CD14-positive monocyte (primary cell): ENCODE measurements around the gene GSX2. TPM values are rescaled to one million over a fixed set of nuclear protein-coding genes. Genes with fewer than 3 reads are reported as not detected.

Experiments used
- DNase-seq, 3 donors: peaks; one replicate each; pipeline ENCODE4 v3.0.0-alpha.2; 2011 to 2022
- H2AFZ ChIP-seq: 2 replicates; pipeline ENCODE4 v1.6.0; 2012; ENCODE audit warnings: mild to moderate bottlenecking, low read depth, low read length, inconsistent platforms; ENCODE audit not compliant: insufficient read depth, poor library complexity, severe bottlenecking
- H3K27ac ChIP-seq, 2 donors: 1 replicate in 1 of 2; 2 replicates in 1 of 2; pipeline ENCODE4 v1.5.1; 2012 to 2013; ENCODE audit warnings: low read length in 2 of 2, control low read depth in 1 of 2, inconsistent platforms in 1 of 2, low read depth in 1 of 2, mild to moderate bottlenecking in 1 of 2
- H3K27me3 ChIP-seq, 2 donors: one replicate each; pipeline versions ENCODE4 v1.6.0 to v1.6.1; 2011 to 2013; ENCODE audit warnings: low read length in 2 of 2; ENCODE audit not compliant: control insufficient read depth in 2 of 2, insufficient read depth in 2 of 2
- H3K36me3 ChIP-seq, 2 donors: replicated peaks in 1 of 2; 1 replicate in 1 of 2; 2 replicates in 1 of 2; pipeline versions ENCODE4 v1.5.1 to v1.6.1; 2012 to 2013; ENCODE audit warnings: low read length in 2 of 2, control low read depth in 1 of 2, inconsistent platforms in 1 of 2, mild to moderate bottlenecking in 1 of 2; ENCODE audit not compliant: insufficient read depth in 2 of 2, control insufficient read depth in 1 of 2
- H3K4me1 ChIP-seq, 2 donors: 1 replicate in 1 of 2; 2 replicates in 1 of 2; pipeline versions ENCODE4 v1.5.1 to v1.6.1; 2012 to 2013; ENCODE audit warnings: low read length in 2 of 2, control low read depth in 1 of 2, inconsistent platforms in 1 of 2, mild to moderate bottlenecking in 1 of 2, moderate library complexity in 1 of 2; ENCODE audit not compliant: insufficient read depth in 2 of 2, control insufficient read depth in 1 of 2
- H3K4me2 ChIP-seq: replicated peaks from 2 replicates; pipeline ENCODE3; 2012; ENCODE audit warnings: low read length, moderate library complexity, mild to moderate bottlenecking; ENCODE audit not compliant: poor library complexity, severe bottlenecking; ENCODE audit errors: extremely low read depth
- H3K4me3 ChIP-seq, 3 experiments: fragments of 200-600 bp in 1 of 3; sonication (generic) in 1 of 3; replicated peaks in 1 of 3; 1 replicate in 2 of 3; 2 replicates in 1 of 3; pipeline ENCODE4 v1.5.1; 2011 to 2013; ENCODE audit warnings: low read length in 3 of 3, mild to moderate bottlenecking in 3 of 3, control low read depth in 2 of 3, low read depth in 2 of 3, inconsistent platforms in 1 of 3, moderate library complexity in 1 of 3
- H3K79me2 ChIP-seq: 2 replicates; pipeline ENCODE4 v1.6.0; 2012; ENCODE audit warnings: mild to moderate bottlenecking, control low read depth, inconsistent platforms, low read length, moderate library complexity; ENCODE audit not compliant: insufficient read depth
- H3K9ac ChIP-seq: 2 replicates; pipeline ENCODE4 v1.6.0; 2017; ENCODE audit warnings: low read length, mild to moderate bottlenecking; ENCODE audit not compliant: insufficient read depth, poor library complexity, severe bottlenecking
- H3K9me3 ChIP-seq, 2 donors: replicated peaks in 1 of 2; 1 replicate in 1 of 2; 2 replicates in 1 of 2; pipeline versions ENCODE4 v1.5.1 to v1.6.1; 2012 to 2013; ENCODE audit warnings: low read length in 2 of 2, control low read depth in 1 of 2; ENCODE audit not compliant: control insufficient read depth in 1 of 2, insufficient read depth in 1 of 2
- H4K20me1 ChIP-seq: 2 replicates; pipeline ENCODE4 v1.6.0; 2012; ENCODE audit warnings: mild to moderate bottlenecking, low read length, control low read depth, moderate library complexity; ENCODE audit not compliant: insufficient read depth
- H3K27ac Mint-ChIP-seq, 7 donors: one replicate each; pipeline ENCODE4 v1.8.0; 2020; ENCODE audit warnings: mild to moderate bottlenecking in 7 of 7, mixed read lengths in 7 of 7, moderate library complexity in 6 of 7, inconsistent platforms in 2 of 7
- H3K27me3 Mint-ChIP-seq, 3 donors: one replicate each; pipeline ENCODE4 v1.8.0; 2021 to 2022; ENCODE audit warnings: low read depth in 3 of 3, mild to moderate bottlenecking in 3 of 3, mixed read lengths in 3 of 3, moderate library complexity in 3 of 3, inconsistent platforms in 1 of 3
- H3K36me3 Mint-ChIP-seq, 2 donors: one replicate each; pipeline ENCODE4 v1.8.0; 2020; ENCODE audit warnings: mixed read lengths in 2 of 2, inconsistent platforms in 1 of 2, mild to moderate bottlenecking in 1 of 2
- H3K4me1 Mint-ChIP-seq: one replicate; pipeline ENCODE4 v1.8.0; 2020; ENCODE audit warnings: mild to moderate bottlenecking, mixed read lengths
- H3K4me3 Mint-ChIP-seq, 2 donors: one replicate each; pipeline ENCODE4 v1.8.0; 2020; ENCODE audit warnings: mild to moderate bottlenecking in 2 of 2, mixed read lengths in 2 of 2, moderate library complexity in 1 of 2
- H3K9me3 Mint-ChIP-seq, 7 donors: one replicate each; pipeline ENCODE4 v1.8.0; 2020 to 2022; ENCODE audit warnings: mixed read lengths in 7 of 7, mild to moderate bottlenecking in 6 of 7, moderate library complexity in 6 of 7, inconsistent platforms in 2 of 7
- CTCF ChIP-seq: fragments of 200-600 bp; IDR thresholded peaks from one replicate; pipeline ENCODE4 v1.8.0; 2022; ENCODE audit warnings: antibody characterized with exemption, mild to moderate bottlenecking
- WGBS: methylation state at CpG from one replicate; pipeline ENCODE4 v1.1.5; 2013; ENCODE audit warnings: missing lambda C conversion rate; ENCODE audit not compliant: insufficient coverage; 5-methylcytosine and 5-hydroxymethylcytosine counted together
- intact Hi-C, 2 donors: fragments of 100-400 bp; cut with micrococcal nuclease; formaldehyde crosslinking; loops; one replicate each; pipeline versions ENCODE4 v1.15.0 to v1.15.1; 2023
- polyA plus RNA-seq, 3 donors: library from polyadenylated mRNA; depleted of rRNA in 1 of 3; unstranded in 2 of 3; stranded (reverse) in 1 of 3; fragments of 300-500 nt in 2 of 3; fragments of >200 nt in 1 of 3; fragmentation: Illumina TruSeq in 2 of 3; gene quantifications; 1 replicate in 2 of 3; 2 replicates in 1 of 3; pipeline ENCODE4 v1.2.3, GENCODE V29; 2012 to 2021

GSX2 gene
- polyA plus RNA-seq, 3 donors = not detected

DNA sequence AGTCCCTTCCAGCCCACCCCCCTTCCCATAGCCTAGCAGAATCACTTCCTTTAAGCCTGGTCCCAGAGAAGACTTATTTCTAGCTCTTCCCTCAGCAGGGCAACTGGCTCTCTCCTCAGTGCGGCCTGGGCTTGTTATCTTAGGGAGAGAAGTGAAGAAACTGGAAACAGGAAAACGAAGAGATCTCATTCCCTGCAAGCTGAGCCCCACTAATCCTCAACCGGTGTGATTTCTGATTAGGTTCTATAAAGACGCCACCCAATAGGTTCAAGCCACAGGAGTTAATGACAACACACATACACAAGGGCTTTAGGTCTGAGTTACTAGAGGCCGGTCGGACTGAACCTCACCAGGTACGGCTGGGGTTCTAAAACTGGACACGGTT lies 3.2 kb downstream of the GSX2 start:
- Histone ChIP-seq H3K4me3 (no peak overlapping the region), H3K4me2 (no peak overlapping the region), H3K9me3 (peaks cover 0 to 58% of the 10 kb centered on the region in 2 donors), H3K4me1 (peaks cover 21 to 40% of the 10 kb centered on the region in 2 donors), H2AFZ (no peak overlapping the region), H3K27me3 (peaks cover 94 to 99% of the 10 kb centered on the region in 2 donors), H4K20me1 (no peaks in the 10 kb centered on the region), H3K27ac (no peak overlapping the region), H3K36me3 (no peaks in the 10 kb centered on the region), H3K79me2 (no peaks in the 10 kb centered on the region), H3K9ac (no peak overlapping the region)
- peaks cover 46% of the 10 kb centered on the region for H3K4me1 Mint-ChIP-seq
- H3K27ac Mint-ChIP-seq = no peak overlapping the region
- peaks cover 95 to 97% (median 95%) of the 10 kb centered on the region in 3 donors for H3K27me3 Mint-ChIP-seq
- intact Hi-C loops = no loop called here
- H3K9me3 Mint-ChIP-seq = peaks cover 0 to 27% (median 6%) of the 10 kb centered on the region in 7 donors
- no peak for TF ChIP-seq CTCF
- H3K4me3 Mint-ChIP-seq = peak overlapping the region in 1 of 2 donors; percentile 76
- H3K36me3 Mint-ChIP-seq = peaks cover under 1 to 3% of the 10 kb centered on the region in 2 donors
- DNase-seq = no peak
- WGBS = 0% methylated on average over 5 of the region's 8 CpGs

GRCh38 chr4:54104907-54105306 lies 4.9 kb downstream of the GSX2 start:
- intact Hi-C loops = no loop called here
- Mint-ChIP-seq H3K36me3 (peaks cover 4 to 6% of the 10 kb centered on the region in 2 donors), H3K27me3 (peaks cover 95 to 97% (median 95%) of the 10 kb centered on the region in 3 donors), H3K27ac (no peak overlapping the region), H3K9me3 (peaks cover 0 to 21% (median 14%) of the 10 kb centered on the region in 7 donors), H3K4me1 (peaks cover 47% of the 10 kb centered on the region), H3K4me3 (peak overlapping the region in 1 of 2 donors; percentile 76)
- Histone ChIP-seq H2AFZ (no peak overlapping the region), H4K20me1 (no peaks in the 10 kb centered on the region), H3K36me3 (no peaks in the 10 kb centered on the region), H3K4me1 (peaks cover 25 to 45% of the 10 kb centered on the region in 2 donors), H3K4me3 (no peak overlapping the region), H3K79me2 (no peaks in the 10 kb centered on the region), H3K27me3 (peaks cover 95 to 99% of the 10 kb centered on the region in 2 donors), H3K9ac (no peak overlapping the region), H3K9me3 (peaks cover 0 to 61% of the 10 kb centered on the region in 2 donors), H3K4me2 (no peak overlapping the region), H3K27ac (no peak overlapping the region)
- WGBS = 0% methylated on average over 1 of the region's 1 CpG
- DNase-seq = no peak
- TF ChIP-seq CTCF = no peak
